ENCODE results near the gene SELENOF. TPM values are rescaled to one million over a fixed set of nuclear protein-coding genes. Genes with fewer than 3 reads are reported as not detected.
A peak's percentile ranks its signal among the peaks of the same experiment; 100 is the strongest.

The SELENOF gene
- total and polyA plus RNA-seq, 3 donors from 2014 or later: 106 to 218 (median 115) TPM

DNA sequence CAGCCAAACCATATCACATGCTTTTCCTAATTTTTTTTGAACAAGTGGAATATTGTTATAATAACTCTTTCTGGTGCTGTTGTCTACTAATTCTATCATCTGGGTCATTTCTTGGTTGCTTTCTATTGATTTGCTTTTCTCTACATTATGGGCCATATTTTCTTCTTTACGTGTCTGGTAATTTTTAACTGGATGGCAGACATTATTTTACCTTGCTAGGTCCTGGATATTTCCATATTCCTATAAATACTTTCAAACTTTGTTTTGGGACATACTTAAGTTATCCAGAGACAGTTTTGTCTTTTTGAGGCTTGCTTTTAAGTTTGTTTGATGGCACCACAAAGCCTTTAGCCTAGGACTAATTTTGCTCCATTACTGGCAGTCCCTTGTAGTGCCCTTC, 11.8 kb upstream of the SELENOF start:
- TF ChIP-seq, protein P1, sequence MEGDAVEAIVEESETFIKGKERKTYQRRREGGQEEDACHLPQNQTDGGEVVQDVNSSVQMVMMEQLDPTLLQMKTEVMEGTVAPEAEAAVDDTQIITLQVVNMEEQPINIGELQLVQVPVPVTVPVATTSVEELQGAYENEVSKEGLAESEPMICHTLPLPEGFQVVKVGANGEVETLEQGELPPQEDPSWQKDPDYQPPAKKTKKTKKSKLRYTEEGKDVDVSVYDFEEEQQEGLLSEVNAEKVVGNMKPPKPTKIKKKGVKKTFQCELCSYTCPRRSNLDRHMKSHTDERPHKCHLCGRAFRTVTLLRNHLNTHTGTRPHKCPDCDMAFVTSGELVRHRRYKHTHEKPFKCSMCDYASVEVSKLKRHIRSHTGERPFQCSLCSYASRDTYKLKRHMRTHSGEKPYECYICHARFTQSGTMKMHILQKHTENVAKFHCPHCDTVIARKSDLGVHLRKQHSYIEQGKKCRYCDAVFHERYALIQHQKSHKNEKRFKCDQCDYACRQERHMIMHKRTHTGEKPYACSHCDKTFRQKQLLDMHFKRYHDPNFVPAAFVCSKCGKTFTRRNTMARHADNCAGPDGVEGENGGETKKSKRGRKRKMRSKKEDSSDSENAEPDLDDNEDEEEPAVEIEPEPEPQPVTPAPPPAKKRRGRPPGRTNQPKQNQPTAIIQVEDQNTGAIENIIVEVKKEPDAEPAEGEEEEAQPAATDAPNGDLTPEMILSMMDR (IDR thresholded peaks at IDR 0.05): no peak
- no peak for TF ChIP-seq POLR2A (IDR thresholded peaks at IDR 0.05)

DNA sequence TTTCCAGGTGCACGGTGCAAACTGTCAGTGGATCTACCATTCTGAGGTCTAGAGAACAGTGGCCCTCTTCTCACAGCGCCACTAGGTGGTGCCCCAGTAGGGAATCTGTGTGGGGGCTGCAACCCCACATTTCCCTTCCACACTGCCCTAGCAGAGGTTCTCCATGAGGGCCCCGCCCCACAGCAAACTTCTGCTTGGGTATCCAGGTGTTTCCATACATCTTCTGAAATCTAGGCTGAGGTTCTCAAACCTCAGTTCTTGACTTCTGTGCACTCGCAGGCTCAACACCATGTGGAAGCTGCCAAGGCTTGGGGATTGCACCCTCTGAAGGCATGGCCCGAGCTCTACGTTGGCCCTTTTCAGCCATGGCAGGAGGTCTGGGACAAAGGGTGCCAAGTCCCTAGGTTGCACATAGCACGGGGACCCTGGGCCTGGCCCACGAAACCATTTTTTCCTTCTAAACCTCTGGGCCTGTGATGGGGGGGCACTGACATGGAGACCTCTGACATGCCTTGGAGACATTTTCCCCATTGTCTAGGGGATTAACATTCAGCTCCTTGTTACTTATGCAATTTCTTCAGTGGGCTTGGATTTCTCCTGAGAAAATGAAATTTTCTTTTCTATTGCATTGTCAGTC, 10.5 kb upstream of the SELENOF start:
- WGBS, 2 donors: 94 to 99% methylated on average over 5 to 8 of the region's 8 CpGs
- TF ChIP-seq POLR2A (IDR thresholded peaks at IDR 0.05): no peak
- TF ChIP-seq, protein P1 (IDR thresholded peaks at IDR 0.05): no peak
- no peaks in the 10 kb centered on the region for H3K4me1 ChIP-seq
- H3K27me3 ChIP-seq: no peaks in the 10 kb centered on the region
- DNase-seq: no peak
- H3K27ac ChIP-seq: no peak overlapping the region
- intact Hi-C loops (cut with DNase I; ENCODE audit: low total_unique reads): no loop called here
- no peak overlapping the region for H3K4me3 ChIP-seq
- H3K9me3 ChIP-seq: no peaks in the 10 kb centered on the region
- H3K36me3 ChIP-seq (ENCODE audit: low read depth, missing control alignments): no peaks in the 10 kb centered on the region

More for the DNA sequence above, 11.8 kb upstream of the SELENOF start:
- Histone ChIP-seq H3K4me3 (no peak overlapping the region), H3K27me3 (no peaks in the 10 kb centered on the region), H3K4me1 (no peaks in the 10 kb centered on the region), H3K27ac (no peak overlapping the region), H3K9me3 (no peaks in the 10 kb centered on the region), H3K36me3 (ENCODE audit: low read depth, missing control alignments) (no peaks in the 10 kb centered on the region)
- DNase-seq: no peak
- WGBS, 2 donors: 95 to 100% methylated on average over 1 of the region's 1 CpG
- intact Hi-C loops (cut with DNase I; ENCODE audit: low total_unique reads): no loop called here

DNA sequence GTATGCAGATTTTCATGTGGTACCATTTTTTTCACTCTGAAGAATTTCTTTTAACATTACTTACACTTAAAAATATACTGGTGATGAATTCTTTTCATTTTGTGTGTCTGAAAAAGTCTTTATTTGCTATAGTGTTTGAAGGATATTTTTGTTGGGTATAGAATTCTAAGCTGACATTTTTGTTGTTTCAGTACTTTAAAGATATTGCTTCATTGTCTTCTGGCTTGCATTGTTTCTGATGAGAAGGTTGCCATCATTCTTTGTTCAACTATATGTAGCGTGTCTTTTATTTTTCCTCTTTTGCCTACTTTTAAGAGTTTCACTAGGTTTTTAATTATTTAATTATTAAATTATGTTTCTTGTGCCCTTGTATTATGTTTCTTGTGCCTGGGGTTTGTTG, 8.5 kb upstream of the SELENOF start:
- WGBS, 2 donors: 95 to 100% methylated on average over 1 of the region's 1 CpG
- Histone ChIP-seq H3K27me3 (no peaks in the 10 kb centered on the region), H3K4me1 (no peaks in the 10 kb centered on the region), H3K27ac (no peak overlapping the region), H3K36me3 (ENCODE audit: low read depth, missing control alignments) (no peaks in the 10 kb centered on the region), H3K9me3 (no peaks in the 10 kb centered on the region), H3K4me3 (no peak overlapping the region)
- intact Hi-C loops (cut with DNase I; ENCODE audit: low total_unique reads): no loop called here
- no peak for DNase-seq
- TF ChIP-seq, protein P1 (IDR thresholded peaks at IDR 0.05): no peak
- no peak for TF ChIP-seq POLR2A (IDR thresholded peaks at IDR 0.05)

DNA sequence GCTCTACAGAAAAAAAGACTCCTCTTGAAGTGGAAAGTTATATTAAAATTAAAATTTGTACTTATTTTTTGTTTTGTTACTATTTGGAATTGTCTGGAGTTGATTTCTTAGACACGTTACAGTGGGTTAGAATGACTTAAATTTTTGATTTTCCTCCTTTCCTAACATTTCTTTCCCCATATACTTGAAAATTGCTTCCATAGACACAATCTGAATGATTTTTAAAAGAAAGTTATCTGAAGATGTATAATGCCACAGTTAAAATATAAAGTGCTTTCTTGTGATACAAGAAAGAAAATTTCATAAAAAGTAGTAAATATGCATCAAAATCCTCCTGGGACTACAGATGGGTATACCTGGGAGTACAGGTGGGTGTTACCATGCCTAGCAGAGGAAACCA, 2.8 kb upstream of the SELENOF start:
- H3K27me3 ChIP-seq: no peaks in the 10 kb centered on the region
- no peak overlapping the region for H3K4me3 ChIP-seq
- WGBS, 2 donors: 28 to 40% methylated on average over 1 of the region's 1 CpG
- TF ChIP-seq, protein P1 (IDR thresholded peaks at IDR 0.05): no peak
- TF ChIP-seq POLR2A (IDR thresholded peaks at IDR 0.05): no peak
- no peak overlapping the region for H3K27ac ChIP-seq
- peaks cover 13% of the 10 kb centered on the region for H3K4me1 ChIP-seq
- intact Hi-C loops (cut with DNase I; ENCODE audit: low total_unique reads): no loop called here
- DNase-seq: no peak
- no peaks in the 10 kb centered on the region for H3K9me3 ChIP-seq
- no peaks in the 10 kb centered on the region for H3K36me3 ChIP-seq (ENCODE audit: low read depth, missing control alignments)

DNA sequence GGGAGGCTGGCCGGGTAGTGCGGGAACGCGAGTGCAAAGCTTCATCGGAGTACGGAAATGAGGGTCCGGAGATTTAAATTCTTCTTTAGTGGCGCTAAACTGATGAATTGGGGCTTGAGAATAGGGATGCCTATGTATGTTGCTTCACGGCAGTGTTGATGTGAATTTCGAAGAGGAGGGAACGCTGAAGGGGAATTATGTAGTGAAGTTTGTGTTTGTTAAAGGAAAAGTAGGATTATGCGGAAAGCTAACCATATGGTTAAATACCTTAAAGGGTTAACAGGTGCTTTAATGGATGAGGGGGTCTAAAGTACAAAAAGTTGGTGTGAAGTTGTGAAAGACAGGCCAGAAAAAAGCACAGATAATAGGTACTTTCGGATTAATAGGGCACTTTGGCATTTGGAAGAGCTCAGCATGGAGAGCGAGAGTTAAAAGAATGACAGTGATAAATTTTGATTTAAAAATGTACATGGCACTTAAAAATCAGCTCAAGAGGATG, 1.9 kb upstream of the SELENOF start:
- intact Hi-C loops (cut with DNase I; ENCODE audit: low total_unique reads): no loop called here
- Histone ChIP-seq H3K27ac (peak overlapping the region; percentile 94 to 95), H3K27me3 (no peaks in the 10 kb centered on the region), H3K36me3 (ENCODE audit: low read depth, missing control alignments) (no peaks in the 10 kb centered on the region), H3K9me3 (no peaks in the 10 kb centered on the region), H3K4me3 (peak overlapping the region; percentile 89 to 92), H3K4me1 (peaks cover 14% of the 10 kb centered on the region)
- TF ChIP-seq POLR2A (IDR thresholded peaks at IDR 0.05): no peak
- TF ChIP-seq, protein P1 (IDR thresholded peaks at IDR 0.05): no peak
- 1% methylated on average over 14 of the region's 14 CpGs for WGBS, 2 donors
- no peak for DNase-seq
